SK-N-SH treated with all-trans-retinoic acid at 6 μM for 48 hours (cell line): ENCODE data around the gene SESN3.

Source experiments
- ATAC-seq: fragments of 200-7000 bp; cut with Tn5 transposase; 3 replicates; pipeline ENCODE4 v1.9.1; 2020; ENCODE audit warnings: mild to moderate bottlenecking, moderate library complexity
- ARNTL ChIP-seq: fragments of 450-650 bp; formaldehyde crosslinking; IDR thresholded peaks from 2 replicates; pipeline ENCODE4 v1.5.0; 2020; ENCODE audit warnings: low read depth, mild to moderate bottlenecking, moderate library complexity, borderline replicate concordance
- BACH2 ChIP-seq: fragments of 250-450 bp; sonication (Bioruptor Pico); IDR thresholded peaks from 2 replicates; pipeline ENCODE4 v1.9.0; 2021; ENCODE audit warnings: mild to moderate bottlenecking, borderline replicate concordance
- CSDC2 ChIP-seq: fragments of 250-450 bp; sonication (Bioruptor Pico); IDR thresholded peaks from 2 replicates; pipeline ENCODE4 v1.5.0; 2020; ENCODE audit warnings: mild to moderate bottlenecking, moderate library complexity
- ESRRG ChIP-seq: fragments of 250-450 bp; sonication (Bioruptor Pico); IDR thresholded peaks from 2 replicates; pipeline ENCODE4 v1.6.1; 2021; ENCODE audit warnings: mild to moderate bottlenecking
- GLIS3 ChIP-seq: fragments of 250-450 bp; sonication (Bioruptor Pico); IDR thresholded peaks from 2 replicates; pipeline ENCODE4 v1.5.0; 2020; ENCODE audit warnings: mild to moderate bottlenecking, moderate library complexity
- ISL1 ChIP-seq: fragments of 250-450 bp; sonication (Bioruptor Pico); IDR thresholded peaks from 2 replicates; pipeline ENCODE4 v2.1.2; 2022; ENCODE audit warnings: mild to moderate bottlenecking, moderate library complexity
- OSR1 ChIP-seq: fragments of 250-450 bp; sonication (Bioruptor Pico); IDR thresholded peaks from 2 replicates; pipeline ENCODE4 v1.8.0; 2022; ENCODE audit warnings: moderate library complexity, mild to moderate bottlenecking, inconsistent platforms
- PPARA ChIP-seq: fragments of 250-450 bp; sonication (Bioruptor Pico); IDR thresholded peaks from 2 replicates; pipeline ENCODE4 v1.5.0; 2020; ENCODE audit warnings: mild to moderate bottlenecking, borderline replicate concordance
- TOX ChIP-seq: fragments of 250-450 bp; sonication (Bioruptor Pico); IDR thresholded peaks from 2 replicates; pipeline ENCODE4 v1.8.0; 2021; ENCODE audit warnings: mild to moderate bottlenecking, moderate library complexity, borderline replicate concordance
- ZC3H10 ChIP-seq: fragments of 250-450 bp; sonication (Bioruptor Pico); IDR thresholded peaks from 2 replicates; pipeline ENCODE4 v1.5.1; 2021; ENCODE audit warnings: mild to moderate bottlenecking, moderate library complexity
- ZFP3 ChIP-seq: fragments of 250-450 bp; sonication (Bioruptor Pico); IDR thresholded peaks from 2 replicates; pipeline ENCODE4 v1.5.0; 2020; ENCODE audit warnings: mild to moderate bottlenecking, moderate library complexity
- ZFP30 ChIP-seq: fragments of 450-650 bp; formaldehyde crosslinking; IDR thresholded peaks from 2 replicates; pipeline ENCODE4 v1.5.0; 2022; ENCODE audit warnings: mild to moderate bottlenecking, moderate library complexity
- ZNF565 ChIP-seq: fragments of 450-650 bp; formaldehyde crosslinking; conservative IDR thresholded peaks from 2 replicates; pipeline ENCODE4 v1.5.0; 2020; ENCODE audit warnings: low read depth, mild to moderate bottlenecking, moderate library complexity
- ZNF70 ChIP-seq: fragments of 450-650 bp; formaldehyde crosslinking; IDR thresholded peaks from 2 replicates; pipeline ENCODE4 v1.5.0; 2020; ENCODE audit warnings: mild to moderate bottlenecking, moderate library complexity
- ZNF8 ChIP-seq: fragments of 450-650 bp; formaldehyde crosslinking; IDR thresholded peaks from 2 replicates; pipeline ENCODE4 v1.5.0; 2020; ENCODE audit warnings: mild to moderate bottlenecking, moderate library complexity
- TF ChIP-seq, protein P1 (sequence below): fragments of 250-450 bp; sonication (Bioruptor Pico); IDR thresholded peaks from 2 replicates; pipeline ENCODE4 v1.8.0; 2020; ENCODE audit warnings: mild to moderate bottlenecking, moderate library complexity, borderline replicate concordance
- TF ChIP-seq, protein P2 (sequence below): fragments of 250-450 bp; sonication (Bioruptor Pico); IDR thresholded peaks from 2 replicates; pipeline ENCODE4 v1.5.1; 2021; ENCODE audit warnings: mild to moderate bottlenecking, moderate library complexity
- TF ChIP-seq, protein P3 (sequence below): fragments of 250-450 bp; sonication (Bioruptor Pico); IDR thresholded peaks from 2 replicates; pipeline ENCODE4 v1.8.0; 2021; ENCODE audit warnings: low read depth, mild to moderate bottlenecking, moderate library complexity, borderline replicate concordance
- TF ChIP-seq, protein P4 (sequence below): fragments of 250-450 bp; sonication (Bioruptor Pico); IDR thresholded peaks from 2 replicates; pipeline ENCODE4 v1.5.1; 2020; ENCODE audit warnings: low read depth, mild to moderate bottlenecking, moderate library complexity
- TF ChIP-seq, protein P5 (sequence below): fragments of 250-450 bp; sonication (Bioruptor Pico); IDR thresholded peaks from 2 replicates; pipeline ENCODE4 v1.5.0; 2020; ENCODE audit warnings: mild to moderate bottlenecking, moderate library complexity

Gene SESN3

DNA sequence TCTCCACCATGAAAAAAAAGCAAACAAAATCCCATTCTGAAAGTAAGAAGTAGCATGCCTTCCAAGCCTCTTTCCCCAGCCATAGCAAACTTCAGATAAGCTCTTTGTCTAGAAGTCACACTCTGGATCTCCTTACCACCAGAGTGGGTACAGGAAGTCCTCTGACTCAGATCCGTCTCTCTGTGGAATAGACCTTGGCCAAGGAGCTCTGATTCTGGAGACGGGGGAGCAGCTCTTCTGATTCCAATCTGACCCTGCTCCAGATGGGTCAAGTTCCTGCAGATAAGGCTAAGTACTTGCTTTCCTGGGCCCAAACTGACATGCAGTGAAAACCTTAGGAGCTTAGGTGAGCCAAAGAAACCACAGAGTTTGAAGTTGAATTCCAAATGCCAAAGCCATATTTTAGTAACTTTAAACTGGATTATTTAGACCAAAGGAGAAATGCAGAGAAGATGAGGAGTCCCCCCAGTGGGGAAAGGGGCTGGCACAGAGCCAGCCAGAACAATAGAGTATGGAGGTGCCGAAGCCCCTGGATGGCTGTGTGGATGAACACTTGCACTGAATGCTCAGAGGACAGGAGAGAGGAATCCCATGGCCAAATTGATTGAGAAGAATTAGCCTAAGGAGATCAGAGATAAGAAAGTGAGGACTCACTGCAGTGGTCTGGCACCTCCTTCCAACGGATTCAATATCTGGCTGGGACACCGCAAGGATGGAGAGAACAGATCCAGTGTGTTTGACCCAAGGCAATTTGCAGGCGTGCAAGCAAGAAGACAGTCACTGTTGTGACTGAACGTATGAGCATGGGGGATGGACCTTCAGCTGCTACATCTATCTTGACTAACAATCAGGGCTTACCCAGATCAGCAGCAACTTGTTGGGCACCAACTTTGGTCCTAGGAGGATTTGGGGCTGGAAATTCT, 86.4 kb downstream of the SESN3 start:
- no peak for TF ChIP-seq BACH2
- no peak for TF ChIP-seq ZNF565 (CRISPR knock-in tag)
- no peak for TF ChIP-seq ESRRG (CRISPR knock-in tag)
- TF ChIP-seq PPARA (CRISPR knock-in tag), result no peak
- no peak for TF ChIP-seq OSR1 (CRISPR knock-in tag)
- TF ChIP-seq, protein P1, sequence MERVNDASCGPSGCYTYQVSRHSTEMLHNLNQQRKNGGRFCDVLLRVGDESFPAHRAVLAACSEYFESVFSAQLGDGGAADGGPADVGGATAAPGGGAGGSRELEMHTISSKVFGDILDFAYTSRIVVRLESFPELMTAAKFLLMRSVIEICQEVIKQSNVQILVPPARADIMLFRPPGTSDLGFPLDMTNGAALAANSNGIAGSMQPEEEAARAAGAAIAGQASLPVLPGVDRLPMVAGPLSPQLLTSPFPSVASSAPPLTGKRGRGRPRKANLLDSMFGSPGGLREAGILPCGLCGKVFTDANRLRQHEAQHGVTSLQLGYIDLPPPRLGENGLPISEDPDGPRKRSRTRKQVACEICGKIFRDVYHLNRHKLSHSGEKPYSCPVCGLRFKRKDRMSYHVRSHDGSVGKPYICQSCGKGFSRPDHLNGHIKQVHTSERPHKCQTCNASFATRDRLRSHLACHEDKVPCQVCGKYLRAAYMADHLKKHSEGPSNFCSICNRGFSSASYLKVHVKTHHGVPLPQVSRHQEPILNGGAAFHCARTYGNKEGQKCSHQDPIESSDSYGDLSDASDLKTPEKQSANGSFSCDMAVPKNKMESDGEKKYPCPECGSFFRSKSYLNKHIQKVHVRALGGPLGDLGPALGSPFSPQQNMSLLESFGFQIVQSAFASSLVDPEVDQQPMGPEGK (CRISPR knock-in tag), result no peak
- TF ChIP-seq ZC3H10 (CRISPR knock-in tag), result no peak
- TF ChIP-seq, protein P2, sequence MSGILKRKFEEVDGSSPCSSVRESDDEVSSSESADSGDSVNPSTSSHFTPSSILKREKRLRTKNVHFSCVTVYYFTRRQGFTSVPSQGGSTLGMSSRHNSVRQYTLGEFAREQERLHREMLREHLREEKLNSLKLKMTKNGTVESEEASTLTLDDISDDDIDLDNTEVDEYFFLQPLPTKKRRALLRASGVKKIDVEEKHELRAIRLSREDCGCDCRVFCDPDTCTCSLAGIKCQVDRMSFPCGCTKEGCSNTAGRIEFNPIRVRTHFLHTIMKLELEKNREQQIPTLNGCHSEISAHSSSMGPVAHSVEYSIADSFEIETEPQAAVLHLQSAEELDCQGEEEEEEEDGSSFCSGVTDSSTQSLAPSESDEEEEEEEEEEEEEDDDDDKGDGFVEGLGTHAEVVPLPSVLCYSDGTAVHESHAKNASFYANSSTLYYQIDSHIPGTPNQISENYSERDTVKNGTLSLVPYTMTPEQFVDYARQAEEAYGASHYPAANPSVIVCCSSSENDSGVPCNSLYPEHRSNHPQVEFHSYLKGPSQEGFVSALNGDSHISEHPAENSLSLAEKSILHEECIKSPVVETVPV (CRISPR knock-in tag), result no peak
- no peak for TF ChIP-seq ZFP30 (CRISPR knock-in tag)
- TF ChIP-seq ZNF8 (CRISPR knock-in tag), result no peak
- TF ChIP-seq, protein P3, sequence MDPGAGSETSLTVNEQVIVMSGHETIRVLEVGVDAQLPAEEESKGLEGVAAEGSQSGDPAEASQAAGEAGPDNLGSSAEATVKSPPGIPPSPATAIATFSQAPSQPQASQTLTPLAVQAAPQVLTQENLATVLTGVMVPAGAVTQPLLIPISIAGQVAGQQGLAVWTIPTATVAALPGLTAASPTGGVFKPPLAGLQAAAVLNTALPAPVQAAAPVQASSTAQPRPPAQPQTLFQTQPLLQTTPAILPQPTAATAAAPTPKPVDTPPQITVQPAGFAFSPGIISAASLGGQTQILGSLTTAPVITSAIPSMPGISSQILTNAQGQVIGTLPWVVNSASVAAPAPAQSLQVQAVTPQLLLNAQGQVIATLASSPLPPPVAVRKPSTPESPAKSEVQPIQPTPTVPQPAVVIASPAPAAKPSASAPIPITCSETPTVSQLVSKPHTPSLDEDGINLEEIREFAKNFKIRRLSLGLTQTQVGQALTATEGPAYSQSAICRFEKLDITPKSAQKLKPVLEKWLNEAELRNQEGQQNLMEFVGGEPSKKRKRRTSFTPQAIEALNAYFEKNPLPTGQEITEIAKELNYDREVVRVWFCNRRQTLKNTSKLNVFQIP (CRISPR knock-in tag), result no peak
- no peak for TF ChIP-seq ISL1 (CRISPR knock-in tag)
- no peak for TF ChIP-seq GLIS3 (CRISPR knock-in tag)
- TF ChIP-seq, protein P4, sequence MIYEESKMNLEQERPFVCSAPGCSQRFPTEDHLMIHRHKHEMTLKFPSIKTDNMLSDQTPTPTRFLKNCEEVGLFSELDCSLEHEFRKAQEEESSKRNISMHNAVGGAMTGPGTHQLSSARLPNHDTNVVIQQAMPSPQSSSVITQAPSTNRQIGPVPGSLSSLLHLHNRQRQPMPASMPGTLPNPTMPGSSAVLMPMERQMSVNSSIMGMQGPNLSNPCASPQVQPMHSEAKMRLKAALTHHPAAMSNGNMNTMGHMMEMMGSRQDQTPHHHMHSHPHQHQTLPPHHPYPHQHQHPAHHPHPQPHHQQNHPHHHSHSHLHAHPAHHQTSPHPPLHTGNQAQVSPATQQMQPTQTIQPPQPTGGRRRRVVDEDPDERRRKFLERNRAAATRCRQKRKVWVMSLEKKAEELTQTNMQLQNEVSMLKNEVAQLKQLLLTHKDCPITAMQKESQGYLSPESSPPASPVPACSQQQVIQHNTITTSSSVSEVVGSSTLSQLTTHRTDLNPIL, result no peak
- TF ChIP-seq TOX, result no peak
- TF ChIP-seq CSDC2 (CRISPR knock-in tag), result no peak
- no peak for TF ChIP-seq ZFP3 (CRISPR knock-in tag)
- TF ChIP-seq, protein P5, sequence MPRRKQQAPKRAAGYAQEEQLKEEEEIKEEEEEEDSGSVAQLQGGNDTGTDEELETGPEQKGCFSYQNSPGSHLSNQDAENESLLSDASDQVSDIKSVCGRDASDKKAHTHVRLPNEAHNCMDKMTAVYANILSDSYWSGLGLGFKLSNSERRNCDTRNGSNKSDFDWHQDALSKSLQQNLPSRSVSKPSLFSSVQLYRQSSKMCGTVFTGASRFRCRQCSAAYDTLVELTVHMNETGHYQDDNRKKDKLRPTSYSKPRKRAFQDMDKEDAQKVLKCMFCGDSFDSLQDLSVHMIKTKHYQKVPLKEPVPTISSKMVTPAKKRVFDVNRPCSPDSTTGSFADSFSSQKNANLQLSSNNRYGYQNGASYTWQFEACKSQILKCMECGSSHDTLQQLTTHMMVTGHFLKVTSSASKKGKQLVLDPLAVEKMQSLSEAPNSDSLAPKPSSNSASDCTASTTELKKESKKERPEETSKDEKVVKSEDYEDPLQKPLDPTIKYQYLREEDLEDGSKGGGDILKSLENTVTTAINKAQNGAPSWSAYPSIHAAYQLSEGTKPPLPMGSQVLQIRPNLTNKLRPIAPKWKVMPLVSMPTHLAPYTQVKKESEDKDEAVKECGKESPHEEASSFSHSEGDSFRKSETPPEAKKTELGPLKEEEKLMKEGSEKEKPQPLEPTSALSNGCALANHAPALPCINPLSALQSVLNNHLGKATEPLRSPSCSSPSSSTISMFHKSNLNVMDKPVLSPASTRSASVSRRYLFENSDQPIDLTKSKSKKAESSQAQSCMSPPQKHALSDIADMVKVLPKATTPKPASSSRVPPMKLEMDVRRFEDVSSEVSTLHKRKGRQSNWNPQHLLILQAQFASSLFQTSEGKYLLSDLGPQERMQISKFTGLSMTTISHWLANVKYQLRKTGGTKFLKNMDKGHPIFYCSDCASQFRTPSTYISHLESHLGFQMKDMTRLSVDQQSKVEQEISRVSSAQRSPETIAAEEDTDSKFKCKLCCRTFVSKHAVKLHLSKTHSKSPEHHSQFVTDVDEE (CRISPR knock-in tag), result no peak
- TF ChIP-seq ZNF70 (CRISPR knock-in tag), result no peak

DNA sequence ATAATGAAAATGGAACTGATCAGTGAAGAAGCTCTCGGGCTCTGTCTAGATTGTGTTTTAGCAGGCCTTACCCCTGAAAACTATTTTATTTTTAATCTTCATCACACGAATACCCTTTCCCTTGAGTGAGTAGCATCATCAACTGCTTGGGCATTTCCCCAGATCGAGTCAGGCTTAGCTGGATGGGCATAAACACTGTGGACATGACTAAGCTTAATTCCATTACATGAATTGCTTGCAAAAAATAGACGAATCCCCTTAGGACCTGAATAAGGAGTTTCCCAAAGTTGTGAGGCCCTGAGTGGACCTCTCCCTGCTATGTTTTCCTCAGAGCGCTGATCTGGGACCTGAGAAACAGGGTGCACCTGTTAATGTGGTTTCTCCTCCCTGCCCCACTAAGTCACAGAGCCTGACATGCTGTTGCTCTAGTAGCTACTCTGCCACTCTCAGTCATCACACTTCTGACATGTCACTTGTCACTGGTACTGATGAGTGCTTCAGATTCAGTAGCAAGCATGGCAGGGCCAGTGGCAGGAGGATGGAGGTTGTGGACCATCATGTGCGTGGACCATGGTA, 87.8 kb downstream of the SESN3 start:
- TF ChIP-seq ZC3H10 (CRISPR knock-in tag), result no peak
- no peak for TF ChIP-seq ZNF565 (CRISPR knock-in tag)
- no peak for TF ChIP-seq ZFP3 (CRISPR knock-in tag)
- TF ChIP-seq ZNF70 (CRISPR knock-in tag), result no peak
- no peak for TF ChIP-seq GLIS3 (CRISPR knock-in tag)
- TF ChIP-seq, protein P5 (CRISPR knock-in tag), result no peak
- no peak for TF ChIP-seq TOX
- TF ChIP-seq ARNTL, result no peak
- ATAC-seq, result no peak

More for the DNA sequence above, 86.4 kb downstream of the SESN3 start:
- ATAC-seq, result no peak
